K562 (cell line): ENCODE results near the gene CNNM3. TPM values are rescaled to one million over a fixed set of nuclear protein-coding genes. Genes with fewer than 3 reads are reported as not detected.

Experiments used
- ATAC-seq: fragments of 200-7000 bp; cut with Tn5 transposase; 3 replicates; pipeline ENCODE4 v1.9.1; 2020; ENCODE audit warnings: moderate library complexity
- BruUV-seq: library from RNA; stranded (reverse); fragments of 400-500 nt; replicated peaks from 2 replicates; lab custom pipeline; 2021; lab: Mats Ljungman, UMichigan
- CTCF ChIA-PET: fragments of 300-600 bp; formaldehyde crosslinking; extraction: SDS; loops from one replicate; lab custom pipeline; 2021; ENCODE audit warnings: low intra/inter-chr PET ratio; lab: Yijun Ruan, JAX
- POLR2A ChIA-PET: fragments of 300-600, 350-650 bp; sonication (Branson Sonifier 250); formaldehyde crosslinking; extraction: SDS; loops from one replicate; lab custom pipeline; 2021; ENCODE audit warnings: antibody characterized with exemption, inconsistent platforms; lab: Yijun Ruan, JAX
- DNase-seq, 4 experiments: peaks; one replicate each; pipeline versions ENCODE4 v3.0.0 to v3.0.0-alpha.2; 2011 to 2018; ENCODE audit warnings: low spot score in 3 of 4, mixed read lengths in 3 of 4; ENCODE audit errors: extremely low read depth in 1 of 4
- FAIRE-seq: peaks from 2 replicates; lab custom pipeline; 2011; peaks lifted over from hg19 to GRCh38; lab: Jason Lieb, UNC
- H2AFZ ChIP-seq: 2 replicates; pipeline ENCODE4 v1.6.0; 2011; ENCODE audit warnings: low read depth, low read length, control low read depth, inconsistent platforms
- H3K27ac ChIP-seq: fragments of 200-600 bp; 3 replicates; pipeline ENCODE4 v1.8.0; 2011; ENCODE audit warnings: low read depth, mild to moderate bottlenecking, control low read depth, inconsistent platforms, low read length, moderate library complexity, mixed read lengths; ENCODE audit errors: extremely low read depth
- H3K27me3 ChIP-seq, 2 experiments: fragments of 300-600 bp in 1 of 2; 2 replicates in 1 of 2; 3 replicates in 1 of 2; pipeline versions ENCODE4 v1.6.0 to v1.8.0; 2011; ENCODE audit warnings: inconsistent platforms in 2 of 2, low read length in 2 of 2, mild to moderate bottlenecking in 1 of 2, mixed read lengths in 1 of 2, moderate library complexity in 1 of 2; ENCODE audit not compliant: control insufficient read depth in 2 of 2, insufficient read depth in 2 of 2
- H3K36me3 ChIP-seq: fragments of 300-600 bp; 3 replicates; pipeline ENCODE4 v1.8.0; 2011; ENCODE audit warnings: mild to moderate bottlenecking, low read length, inconsistent platforms; ENCODE audit not compliant: control insufficient read depth, insufficient read depth
- H3K4me1 ChIP-seq, 2 experiments: fragments of 200-600 bp in 1 of 2; replicated peaks in 1 of 2; 2 replicates in 1 of 2; 3 replicates in 1 of 2; pipeline versions ENCODE4 v1.5.1 to v1.8.0; 2011; ENCODE audit warnings: inconsistent platforms in 2 of 2, low read length in 2 of 2, mild to moderate bottlenecking in 1 of 2, mixed read lengths in 1 of 2, moderate library complexity in 1 of 2; ENCODE audit not compliant: control insufficient read depth in 2 of 2, insufficient read depth in 2 of 2
- H3K4me2 ChIP-seq: 2 replicates; pipeline ENCODE4 v1.6.1; 2011; ENCODE audit warnings: low read length, control low read depth, inconsistent platforms, mixed read lengths; ENCODE audit not compliant: insufficient read depth
- H3K4me3 ChIP-seq: fragments of 200-600 bp; sonication (generic), shearing (Covaris generic); 2 replicates; pipeline ENCODE4 v1.5.1; 2016; ENCODE audit warnings: control low read depth, inconsistent platforms
- H3K79me2 ChIP-seq: fragments of 200-600 bp; 3 replicates; pipeline ENCODE4 v1.8.0; 2011; ENCODE audit warnings: low read length, inconsistent platforms; ENCODE audit not compliant: control insufficient read depth, insufficient read depth
- H3K9ac ChIP-seq, 2 experiments: 2 replicates each; pipeline versions ENCODE4 v1.6.0 to v1.6.1; 2011; ENCODE audit warnings: low read depth in 2 of 2, low read length in 2 of 2, control low read depth in 1 of 2, inconsistent platforms in 1 of 2, mild to moderate bottlenecking in 1 of 2, mixed read lengths in 1 of 2; ENCODE audit not compliant: insufficient read depth in 1 of 2
- H3K9me1 ChIP-seq: one replicate; pipeline ENCODE4 v1.6.0; 2011; ENCODE audit warnings: inconsistent platforms, mild to moderate bottlenecking, low read length, moderate library complexity; ENCODE audit not compliant: control insufficient read depth, insufficient read depth
- H3K9me3 ChIP-seq: replicated peaks from 2 replicates; pipeline ENCODE4 v1.5.1; 2011; ENCODE audit warnings: low read depth, low read length, inconsistent platforms; ENCODE audit not compliant: control insufficient read depth, insufficient read depth
- H4K20me1 ChIP-seq: replicated peaks from 2 replicates; pipeline ENCODE4 v1.6.1; 2011; ENCODE audit warnings: low read length, inconsistent platforms, mixed read lengths; ENCODE audit not compliant: control insufficient read depth, insufficient read depth
- FOSL1 ChIP-seq: fragments of 200-800 bp; sonication (Bioruptor generic); conservative IDR thresholded peaks from 2 replicates; pipeline ENCODE4 v1.6.1; 2016; ENCODE audit warnings: missing genetic modification characterization, missing compliant biosample characterization
- NR2F6 ChIP-seq: fragments of 450-650 bp; formaldehyde crosslinking; IDR thresholded peaks from 2 replicates; pipeline ENCODE4 v1.4.0; 2020; ENCODE audit warnings: mild to moderate bottlenecking
- POLR2G ChIP-seq: fragments of 200-400 bp; formaldehyde crosslinking; IDR thresholded peaks from 2 replicates; pipeline ENCODE4 v1.6.1; 2017; ENCODE audit warnings: low read depth, mild to moderate bottlenecking, antibody characterized with exemption, low read length, moderate library complexity
- PRMT5 ChIP-seq: sonication (generic); formaldehyde crosslinking; IDR thresholded peaks from 2 replicates; pipeline ENCODE4 v1.5.0; 2020; ENCODE audit warnings: missing genetic modification reagents
- RBFOX2 ChIP-seq: fragments of 200-400 bp; formaldehyde crosslinking; IDR thresholded peaks from 2 replicates; pipeline ENCODE4 v1.6.1; 2017; ENCODE audit warnings: low read depth, mild to moderate bottlenecking, low read length, moderate library complexity
- SIN3B ChIP-seq: fragments of 450-650 bp; IDR thresholded peaks from 2 replicates; pipeline ENCODE4 v1.6.1; 2017; ENCODE audit warnings: low read depth, mild to moderate bottlenecking, moderate library complexity
- ZBED1 ChIP-seq: IDR thresholded peaks from 2 replicates; pipeline ENCODE4 v1.6.1; 2014
- ZFP30 ChIP-seq: fragments of 250-450 bp; sonication (Bioruptor Pico); IDR thresholded peaks from 2 replicates; pipeline ENCODE4 v1.8.0; 2022; ENCODE audit warnings: moderate library complexity, mild to moderate bottlenecking, inconsistent platforms, borderline replicate concordance
- ZFX ChIP-seq: sonication (generic); formaldehyde crosslinking; IDR thresholded peaks from 2 replicates; pipeline ENCODE4 v1.8.0; 2022; ENCODE audit warnings: mild to moderate bottlenecking, missing genetic modification reagents, moderate library complexity
- WGBS: fragments of 100-300 bp; shearing (Covaris generic); methylation state at CpG from one replicate; pipeline ENCODE4 v1.1.6; 2016; ENCODE audit warnings: low coverage, mixed read lengths; ENCODE audit not compliant: insufficient coverage; ENCODE audit errors: missing lambda C conversion rate; 5-methylcytosine and 5-hydroxymethylcytosine counted together
- in situ Hi-C: fragments of 300-500 bp; cut with MboI; formaldehyde crosslinking; loops from 4 replicates; pipeline ENCODE4 v1.15.0; 2018; ENCODE audit warnings: inconsistent platforms, mixed read lengths
- intact Hi-C: fragments of 100-400 bp; cut with micrococcal nuclease; formaldehyde crosslinking; loops from 2 replicates; pipeline ENCODE4 v1.14.2; 2022
- polyA plus RNA-seq, 8 experiments: library from polyadenylated mRNA; depleted of rRNA in 4 of 8; stranded (reverse) in 5 of 8; unstranded in 3 of 8; fragments of >200 nt; fragmentation: Nextera tagmentation in 2 of 8; fragmentation: Illumina TruSeq in 1 of 8; extraction: Ambion mirVana in 2 of 8; extraction: Trizol in 1 of 8; gene quantifications; 2 replicates each; pipeline versions ENCODE4 v1.2.1 to v1.2.3, GENCODE V29; 2011 to 2014; ENCODE audit warnings: inconsistent platforms in 1 of 8, missing spikeins in 1 of 8
- total RNA-seq, 7 experiments: library from RNA; depleted of rRNA in 6 of 7; stranded (reverse); fragments of >200 nt in 6 of 7; fragmentation: Illumina TruSeq in 2 of 7; extraction: Trizol in 2 of 7; gene quantifications; 2 replicates each; pipeline versions ENCODE4 v1.2.1 to v1.2.3, GENCODE V29; 2011 to 2021; ENCODE audit warnings: low replicate concordance in 1 of 7
- TF ChIP-seq, protein P1 (sequence below), 2 experiments: fragments of 150-350 bp in 1 of 2; IDR thresholded peaks; 2 replicates each; pipeline ENCODE4 v1.6.1; 2012 to 2016; ENCODE audit warnings: low read depth in 2 of 2, low read length in 2 of 2, mild to moderate bottlenecking in 1 of 2, moderate library complexity in 1 of 2
- TF ChIP-seq, protein P2 (sequence below): sonication (generic); formaldehyde crosslinking; IDR thresholded peaks from 2 replicates; pipeline ENCODE4 v1.9.0; 2022; ENCODE audit warnings: mild to moderate bottlenecking, missing genetic modification reagents

CNNM3 gene
- total and polyA plus RNA-seq, 9 of the 15 experiments (the other 6 are each of a cell fraction or from before 2014, with no cell fraction given) = 1.4 to 16.9 (median 6.5) TPM

DNA sequence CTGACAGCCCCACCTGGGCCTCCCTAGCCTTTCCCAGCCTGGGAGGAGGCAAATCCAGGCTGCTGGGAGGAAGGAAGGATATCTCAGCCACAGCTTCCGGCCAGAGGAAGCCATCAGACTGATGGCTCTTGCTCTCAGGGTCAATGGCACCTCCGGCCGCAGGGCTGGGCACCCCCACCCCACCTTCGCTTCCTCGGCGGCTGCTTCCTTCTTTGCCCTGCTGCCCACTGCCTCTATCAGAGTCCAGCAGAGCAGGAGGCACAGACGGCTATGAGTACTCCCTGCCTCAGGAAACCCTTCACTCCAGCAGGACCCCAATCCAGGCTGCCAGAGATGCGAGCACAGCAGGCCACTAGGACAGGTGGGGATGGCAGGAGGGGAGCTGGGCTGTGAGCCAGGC, 50.5 kb downstream of the CNNM3 start:
- in situ Hi-C loops = loop anchor here (25.0 kb wide), 1 partner anchor 246 kb away; the partner anchor contains the start of gene ANKRD36

DNA sequence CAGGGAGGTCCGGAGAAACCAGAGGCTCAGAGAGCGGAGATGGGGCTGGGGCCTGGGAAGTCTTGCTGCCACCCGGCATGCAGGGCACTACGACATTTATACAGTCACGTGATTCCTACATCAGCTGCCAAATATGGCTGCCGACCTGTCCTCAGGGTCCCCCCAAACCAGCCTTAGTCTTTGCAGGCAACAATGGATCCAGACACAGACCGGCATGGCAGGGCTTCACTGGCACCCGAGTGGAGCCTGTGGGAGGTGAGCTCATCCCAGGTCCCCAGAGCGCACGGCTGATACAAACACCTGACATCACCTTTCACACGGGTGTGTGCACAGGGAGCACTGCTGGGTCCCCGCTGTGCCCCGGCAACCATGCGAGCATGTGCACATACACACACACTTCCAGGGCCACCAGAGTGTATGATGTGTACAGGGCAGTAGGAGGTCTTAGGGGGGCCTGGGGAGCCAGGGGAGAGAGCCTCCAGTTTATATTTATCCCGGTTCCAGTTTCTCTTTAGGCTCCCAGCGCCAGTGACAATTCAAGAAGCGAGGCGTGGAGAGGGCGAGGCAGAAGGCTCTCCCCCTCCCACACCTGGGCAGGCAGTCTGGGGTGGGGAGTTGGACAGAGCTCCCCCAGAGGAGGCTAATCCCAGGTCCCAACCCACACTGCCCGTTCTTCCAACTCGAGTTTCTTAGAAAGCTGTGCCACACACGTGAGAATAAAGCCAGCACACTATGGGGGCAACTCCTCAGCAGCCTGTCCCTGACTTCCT, 51.1 kb downstream of the CNNM3 start:
- 60% methylated on average over 21 of the region's 22 CpGs for WGBS
- Histone ChIP-seq H3K9ac (peak overlapping the region; percentile 90 to 100), H3K4me1 (peaks cover 12 to 78% of the 10 kb centered on the region in 2 experiments; a peak in 4 of 5 replicates), H3K27ac (peak overlapping the region; percentile 95), H3K79me2 (peaks cover 83% of the 10 kb centered on the region), H3K27me3 (no peaks in the 10 kb centered on the region), H3K4me3 (peak overlapping the region; percentile 97), H2AFZ (no peak overlapping the region), H3K9me3 (no peaks in the 10 kb centered on the region), H3K4me2 (peak overlapping the region; percentile 93), H4K20me1 (peaks cover 16% of the 10 kb centered on the region; the same call in 1 of the 2 replicates), H3K36me3 (peaks cover 61% of the 10 kb centered on the region), H3K9me1 (peaks cover 8% of the 10 kb centered on the region)
- ChIA-PET POLR2A (interaction anchor here (0.6 to 2.7 kb wide), 4 partner anchors 9 to 57 kb away, joined by 4 to 20 read pairs (median 4); partner anchors contain the start of gene ANKRD39), CTCF (no interaction called here)
- DNase-seq = no peak
- ATAC-seq = no peak
- FAIRE-seq = no peak
- intact Hi-C loops = no loop called here
- BruUV-seq = TSS peak; percentile 37
- in situ Hi-C loops = loop anchor here (25.0 kb wide), 1 partner anchor 245 kb away; the partner anchor contains the start of gene ANKRD36
- TF ChIP-seq ZBED1 (no peak), FOSL1 (tag) (no peak), POLR2G (0 out of 2 replicates have a peak, but pooled peaks have one; percentile 18), PRMT5 (CRISPR knock-in tag) (no peak), NR2F6 (CRISPR knock-in tag) (no peak), ZFP30 (no peak), ZFX (no peak)
- TF ChIP-seq, protein P1, sequence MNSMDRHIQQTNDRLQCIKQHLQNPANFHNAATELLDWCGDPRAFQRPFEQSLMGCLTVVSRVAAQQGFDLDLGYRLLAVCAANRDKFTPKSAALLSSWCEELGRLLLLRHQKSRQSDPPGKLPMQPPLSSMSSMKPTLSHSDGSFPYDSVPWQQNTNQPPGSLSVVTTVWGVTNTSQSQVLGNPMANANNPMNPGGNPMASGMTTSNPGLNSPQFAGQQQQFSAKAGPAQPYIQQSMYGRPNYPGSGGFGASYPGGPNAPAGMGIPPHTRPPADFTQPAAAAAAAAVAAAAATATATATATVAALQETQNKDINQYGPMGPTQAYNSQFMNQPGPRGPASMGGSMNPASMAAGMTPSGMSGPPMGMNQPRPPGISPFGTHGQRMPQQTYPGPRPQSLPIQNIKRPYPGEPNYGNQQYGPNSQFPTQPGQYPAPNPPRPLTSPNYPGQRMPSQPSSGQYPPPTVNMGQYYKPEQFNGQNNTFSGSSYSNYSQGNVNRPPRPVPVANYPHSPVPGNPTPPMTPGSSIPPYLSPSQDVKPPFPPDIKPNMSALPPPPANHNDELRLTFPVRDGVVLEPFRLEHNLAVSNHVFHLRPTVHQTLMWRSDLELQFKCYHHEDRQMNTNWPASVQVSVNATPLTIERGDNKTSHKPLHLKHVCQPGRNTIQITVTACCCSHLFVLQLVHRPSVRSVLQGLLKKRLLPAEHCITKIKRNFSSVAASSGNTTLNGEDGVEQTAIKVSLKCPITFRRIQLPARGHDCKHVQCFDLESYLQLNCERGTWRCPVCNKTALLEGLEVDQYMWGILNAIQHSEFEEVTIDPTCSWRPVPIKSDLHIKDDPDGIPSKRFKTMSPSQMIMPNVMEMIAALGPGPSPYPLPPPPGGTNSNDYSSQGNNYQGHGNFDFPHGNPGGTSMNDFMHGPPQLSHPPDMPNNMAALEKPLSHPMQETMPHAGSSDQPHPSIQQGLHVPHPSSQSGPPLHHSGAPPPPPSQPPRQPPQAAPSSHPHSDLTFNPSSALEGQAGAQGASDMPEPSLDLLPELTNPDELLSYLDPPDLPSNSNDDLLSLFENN (IDR thresholded peaks at IDR 0.05; ENCODE audit: low read depth in 2 of 2, low read length in 2 of 2) = no peak
- TF ChIP-seq, protein P2, sequence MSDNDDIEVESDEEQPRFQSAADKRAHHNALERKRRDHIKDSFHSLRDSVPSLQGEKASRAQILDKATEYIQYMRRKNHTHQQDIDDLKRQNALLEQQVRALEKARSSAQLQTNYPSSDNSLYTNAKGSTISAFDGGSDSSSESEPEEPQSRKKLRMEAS (CRISPR knock-in tag) = peak; percentile 42

More for the DNA sequence above, 50.5 kb downstream of the CNNM3 start:
- H3K4me1 ChIP-seq = peaks cover 11 to 76% of the 10 kb centered on the region in 2 experiments; a peak in 4 of 5 replicates
- no peak for ATAC-seq
- peaks cover 77% of the 10 kb centered on the region for H3K79me2 ChIP-seq
- H3K36me3 ChIP-seq = peaks cover 67% of the 10 kb centered on the region
- no peak overlapping the region for H3K4me3 ChIP-seq
- TF ChIP-seq SIN3B (no peak), RBFOX2 (peak; percentile 31; the same call in 1 of the 2 replicates)
- TF ChIP-seq, all 486 proteins: peak for 1
- Histone ChIP-seq H4K20me1 (peaks cover 16% of the 10 kb centered on the region; the same call in 1 of the 2 replicates), H3K9ac (peak overlapping the region; percentile 90 to 100; a peak in 3 of 4 replicates), H3K4me2 (peak overlapping the region; percentile 93), H3K27me3 (no peaks in the 10 kb centered on the region), H3K9me3 (no peaks in the 10 kb centered on the region), H3K27ac (no peak overlapping the region; the same call in 2 of the 3 replicates), H2AFZ (no peak overlapping the region), H3K9me1 (peaks cover 8% of the 10 kb centered on the region)
- no TSS peak for BruUV-seq
- intact Hi-C loops = no loop called here
- POLR2A ChIA-PET = interaction anchor here (0.6 kb wide), 1 partner anchor 40 kb away, joined by 4 read pairs; no protein-coding TSS in a partner anchor
- FAIRE-seq (no peak), DNase-seq (no peak)
- CTCF ChIA-PET = interaction anchor here (0.6 kb wide), 1 partner anchor 9 kb away, joined by 3 read pairs; the partner anchor contains the start of gene ANKRD39
- WGBS = 94% methylated on average over 2 of the region's 8 CpGs
